Globus pallidus (tissue), 1 donor: ENCODE measurements around the gene CCT6A.
"Not testable (repeated sequence)": the region's sequence is repeated elsewhere in the genome, so short reads cannot be mapped to it uniquely, and the experiment has no call there.

Experiments used
- DNase-seq: peaks from one replicate; pipeline ENCODE4 v3.0.0-alpha.2; 2015; ENCODE audit warnings: low spot score

CCT6A gene

GRCh38 chr7:56098187-56099008 lies 46.8 kb downstream of the CCT6A start:
- not testable (repeated sequence) for DNase-seq

- no peak for DNase-seq
Observed at GRCh38 chr7:56099653-56100052, 48.1 kb downstream of the CCT6A start.

- DNase-seq, result not testable (repeated sequence)
Observed at GRCh38 chr7:56104138-56104537, 52.6 kb downstream of the CCT6A start.

- DNase-seq, result no peak
Observed at GRCh38 chr7:56105508-56105907, 53.9 kb downstream of the CCT6A start.

- peak; percentile 99 for DNase-seq
Observed at GRCh38 chr7:56106108-56107073, 54.8 kb downstream of the CCT6A start, which contains the start of gene CHCHD2. TSS of gene CHCHD2 (minus strand) at chr7:56106476. CDS start at chr7:56106413, 63 bp downstream.

GRCh38 chr7:56107954-56108258 lies 56.3 kb downstream of the CCT6A start:
- DNase-seq, result no peak

GRCh38 chr7:56110611-56111010 lies 59.0 kb downstream of the CCT6A start:
- no peak for DNase-seq

- DNase-seq, result not testable (repeated sequence)
Observed at GRCh38 chr7:56112244-56112643, 60.7 kb downstream of the CCT6A start.
